GM18909 (cell line): ENCODE measurements around the gene SMG6.
"Not testable (repeated sequence)": the region's sequence is repeated elsewhere in the genome, so short reads cannot be mapped to it uniquely, and the experiment has no call there.

Experiments used
- ATAC-seq: cut with Tn5 transposase; IDR thresholded peaks from one replicate; pipeline ENCODE4 v1.9.1; 2021; ENCODE audit warnings: mild to moderate bottlenecking; ENCODE audit not compliant: unreplicated experiment, poor library complexity

The SMG6 gene

DNA sequence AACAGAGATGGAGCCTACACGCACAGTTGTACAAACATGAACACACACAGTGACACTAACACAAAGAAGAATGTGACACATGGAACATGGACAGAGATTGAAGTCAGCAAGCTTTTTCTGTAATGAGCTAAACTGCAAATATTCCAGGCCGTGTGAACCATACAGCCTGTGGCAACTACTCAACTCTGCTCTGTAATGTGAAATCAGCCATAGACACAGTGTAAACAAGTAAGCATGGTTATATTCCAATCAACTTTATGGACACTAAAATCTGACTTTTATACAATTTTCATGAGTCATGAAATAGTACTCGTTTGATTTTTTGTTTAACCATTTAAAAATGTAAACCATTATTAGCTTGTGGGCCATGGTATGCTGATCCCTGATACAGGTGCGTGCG, 120.2 kb downstream of the SMG6 start:
- ATAC-seq, result no peak

DNA sequence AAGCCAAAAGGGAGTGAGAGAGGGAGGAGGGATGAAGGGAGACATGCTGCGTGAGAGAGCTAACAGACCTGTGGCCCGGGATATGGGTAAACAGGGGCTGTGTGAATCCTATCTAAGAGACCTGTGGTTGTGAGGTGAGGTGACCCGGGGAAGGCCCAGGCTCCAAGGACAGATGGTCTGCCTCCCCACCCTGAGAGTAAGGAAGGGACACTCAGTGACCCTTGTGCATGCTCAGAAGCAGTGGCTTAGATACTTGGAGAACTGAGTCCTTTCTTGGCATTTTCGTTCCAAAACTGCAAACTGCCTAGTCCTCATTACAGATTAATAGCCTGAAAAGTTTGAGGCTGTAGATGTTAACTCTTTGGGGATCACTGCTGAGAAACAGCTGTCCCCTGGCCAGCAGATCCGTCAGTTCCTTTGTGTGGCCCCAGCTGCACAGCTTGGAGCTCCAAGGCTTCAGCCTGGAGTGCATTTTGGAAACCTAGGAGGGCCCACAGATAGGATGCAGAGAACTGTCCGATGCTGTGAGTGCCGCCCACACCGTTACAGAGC, 121.6 kb downstream of the SMG6 start:
- no peak for ATAC-seq

DNA sequence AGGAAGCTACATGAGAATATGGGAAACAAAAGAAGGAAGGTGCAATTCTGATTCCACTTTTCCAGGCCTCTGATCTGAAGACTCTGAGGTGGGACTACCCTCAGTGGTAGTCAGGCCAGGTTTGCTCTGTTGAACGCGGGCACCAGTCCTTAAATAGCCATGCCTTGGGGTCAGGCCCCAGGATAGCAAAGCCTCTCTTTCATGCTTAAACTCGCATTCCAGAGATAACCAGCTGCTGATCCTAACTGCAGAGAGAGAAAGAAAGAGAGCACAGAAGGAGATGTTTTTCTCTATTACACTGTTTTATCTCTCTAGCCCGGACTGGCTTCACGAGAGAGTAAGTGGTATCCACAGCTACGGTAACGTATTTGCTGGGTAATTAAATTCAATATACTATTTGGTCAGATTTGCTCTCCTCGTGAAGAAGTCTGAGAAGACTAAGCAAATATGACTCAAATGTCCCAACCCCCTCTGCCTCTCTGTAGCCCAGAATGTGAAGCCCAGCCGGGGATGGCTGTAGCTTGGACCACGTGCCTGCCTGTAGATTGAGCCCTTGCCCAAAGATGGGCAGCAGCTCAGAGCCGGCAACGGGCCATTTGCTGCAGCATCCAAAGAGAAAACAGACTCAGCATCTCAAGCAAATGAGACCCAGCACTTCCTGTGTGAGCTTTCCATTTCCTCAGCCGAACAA, 122.2 kb downstream of the SMG6 start:
- ATAC-seq, result no peak

DNA sequence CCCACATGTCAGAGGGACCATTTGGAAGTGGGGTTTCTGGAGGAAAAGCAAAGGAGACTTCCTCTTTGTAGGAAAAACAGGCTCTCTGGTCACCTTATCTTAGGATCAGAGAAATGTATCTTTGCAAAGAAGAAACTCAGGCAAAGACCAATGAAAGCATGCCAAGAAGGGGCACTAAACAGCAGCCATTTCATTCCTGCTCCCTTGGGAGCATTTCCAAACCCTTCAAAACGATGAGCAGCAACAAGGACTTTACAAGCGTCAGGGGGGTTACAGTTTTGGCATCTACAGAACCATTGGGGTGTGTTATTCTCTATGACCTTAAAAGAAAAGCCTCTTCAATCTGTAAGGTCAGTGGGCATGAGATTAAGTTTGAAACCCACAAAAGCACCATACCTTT, 122.8 kb downstream of the SMG6 start:
- no peak for ATAC-seq

DNA sequence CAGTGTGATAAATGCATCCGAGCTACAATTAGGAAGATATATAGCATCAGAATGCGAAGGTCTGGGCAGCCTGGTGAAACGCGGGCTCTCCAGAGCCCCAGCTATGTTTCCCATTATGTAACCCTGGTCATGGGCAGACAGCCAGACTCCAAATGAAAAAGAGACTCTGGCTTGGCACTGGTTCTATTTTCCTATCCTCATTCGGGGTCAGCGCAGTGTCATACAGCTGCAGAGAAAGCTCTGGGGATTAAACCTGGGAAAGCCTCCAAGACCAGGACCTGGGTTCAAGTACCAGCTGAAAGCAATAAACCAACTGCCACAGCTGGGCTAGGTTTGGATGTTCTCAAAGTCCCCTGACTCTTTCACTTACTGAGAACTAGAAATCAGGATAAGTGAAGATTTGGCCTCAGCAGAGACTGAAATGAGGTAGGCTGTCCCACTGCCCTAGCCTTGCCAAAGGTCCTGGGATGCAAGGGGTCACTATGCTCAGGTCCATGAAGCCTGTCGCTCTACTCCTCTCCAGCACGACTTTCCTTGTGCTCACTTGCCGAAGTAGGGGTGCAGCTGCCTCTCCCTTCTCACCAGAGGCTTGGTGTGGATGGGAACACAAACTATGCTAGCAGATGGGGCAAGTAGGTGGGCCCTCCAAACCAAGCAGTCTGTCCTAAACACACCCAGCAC, 123.8 kb downstream of the SMG6 start:
- no peak for ATAC-seq

DNA sequence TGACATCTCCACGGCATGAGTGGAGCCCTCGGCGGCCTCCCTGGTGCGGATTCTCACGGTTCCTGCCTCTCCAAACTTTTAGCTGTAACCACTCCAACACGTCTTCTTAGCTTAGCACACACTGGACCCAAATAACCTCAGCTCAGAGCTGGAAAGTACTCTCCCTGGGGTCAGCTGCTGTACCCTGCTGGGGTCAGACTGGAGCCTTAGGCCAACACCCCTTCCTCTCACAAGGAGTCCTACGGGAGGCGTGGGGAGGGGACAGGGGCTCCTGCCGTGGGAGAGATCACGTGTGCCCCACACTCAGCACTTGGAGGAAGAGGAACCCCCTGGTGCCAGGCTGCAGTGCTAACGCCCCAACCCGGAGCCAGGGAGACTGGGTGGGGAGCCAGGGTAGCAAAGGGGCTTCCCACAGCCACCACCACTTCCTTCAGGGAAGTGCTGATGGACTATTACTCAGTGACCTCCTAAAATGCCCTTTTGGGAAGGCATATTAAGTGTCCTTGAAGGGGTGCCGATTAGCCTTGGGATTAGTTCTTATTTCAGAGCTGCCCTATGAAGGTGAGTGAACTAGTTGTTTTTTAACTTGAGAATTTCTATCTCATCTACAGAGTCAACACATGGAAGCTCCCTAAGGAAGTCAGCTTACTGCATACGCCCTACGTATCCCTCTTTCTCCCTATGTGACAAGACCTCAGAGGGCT, 124.6 kb downstream of the SMG6 start:
- ATAC-seq, result no peak

DNA sequence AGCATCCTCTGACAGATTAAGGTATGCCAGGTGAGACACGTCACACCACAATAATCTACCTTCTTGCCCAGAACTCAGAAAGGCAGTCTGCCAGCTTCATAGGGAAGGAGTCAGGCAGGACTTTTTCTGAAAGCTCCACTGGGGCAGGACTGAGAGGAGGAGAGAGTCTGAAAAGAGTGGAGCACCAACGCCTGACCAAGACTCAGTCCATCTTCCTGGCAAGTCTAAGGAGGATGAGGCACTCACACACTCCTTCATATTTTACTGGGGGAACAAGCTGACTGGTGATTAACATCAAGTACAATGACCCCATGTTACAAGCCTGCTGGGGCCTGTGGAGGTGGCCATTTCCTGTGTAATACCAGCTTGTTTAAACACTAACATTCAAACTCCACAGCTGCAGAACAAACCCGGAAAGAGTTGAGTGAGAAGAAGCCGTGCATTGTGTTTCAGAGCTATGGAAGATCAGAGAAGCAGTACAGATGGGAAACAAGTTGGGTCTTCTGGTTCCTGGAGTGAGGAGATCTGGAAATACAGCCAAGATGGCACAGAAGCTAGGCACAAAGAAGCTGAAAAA, 126.3 kb downstream of the SMG6 start:
- no peak for ATAC-seq

DNA sequence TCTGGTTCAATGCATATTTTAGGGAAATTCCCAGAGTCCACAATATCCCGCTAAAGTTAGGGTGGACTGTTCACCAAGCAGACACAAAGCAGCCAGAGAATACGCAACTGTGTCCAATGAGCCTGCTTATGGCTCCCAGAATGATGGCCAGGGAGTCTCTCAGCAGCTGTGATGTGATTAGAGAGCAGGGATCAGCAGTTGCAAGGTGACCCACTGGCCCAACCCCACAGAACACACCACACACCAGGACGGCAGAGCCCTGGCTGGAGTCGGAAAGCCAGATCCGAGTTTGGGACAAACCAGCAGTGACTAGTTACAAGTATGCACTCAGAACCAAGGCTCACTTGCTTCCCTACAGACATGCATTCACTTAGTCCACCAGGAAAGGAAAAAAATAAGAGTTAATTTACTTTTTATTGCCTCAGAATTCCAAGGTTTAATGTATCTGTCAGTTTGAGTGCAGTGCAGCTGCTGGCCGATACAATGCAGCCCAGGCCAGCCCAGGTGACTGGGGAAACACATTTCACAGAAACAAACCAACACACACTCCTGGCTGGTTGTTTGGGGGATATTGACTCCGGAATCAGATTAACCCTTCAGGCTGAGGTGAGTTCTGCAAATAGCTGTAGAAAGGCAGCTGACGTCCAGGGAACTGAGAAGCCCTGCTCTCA, 127.0 kb downstream of the SMG6 start:
- ATAC-seq, result no peak

DNA sequence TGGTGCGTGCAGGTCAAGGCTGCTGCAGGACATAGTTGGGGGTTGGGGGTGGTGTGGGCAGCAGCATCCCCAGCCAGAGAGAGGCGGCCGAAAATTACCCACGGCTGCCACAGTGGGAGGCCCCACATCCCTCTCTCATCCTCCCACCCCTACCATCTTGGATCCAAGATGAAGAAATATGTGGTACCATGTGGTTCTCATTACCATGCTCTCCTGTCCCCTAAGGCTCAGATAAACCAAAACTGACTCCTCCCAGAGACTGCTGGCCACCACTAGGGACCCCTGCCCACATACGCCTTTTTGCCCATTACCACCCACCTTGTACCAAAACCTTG, 128.3 kb downstream of the SMG6 start:
- ATAC-seq, result no peak

DNA sequence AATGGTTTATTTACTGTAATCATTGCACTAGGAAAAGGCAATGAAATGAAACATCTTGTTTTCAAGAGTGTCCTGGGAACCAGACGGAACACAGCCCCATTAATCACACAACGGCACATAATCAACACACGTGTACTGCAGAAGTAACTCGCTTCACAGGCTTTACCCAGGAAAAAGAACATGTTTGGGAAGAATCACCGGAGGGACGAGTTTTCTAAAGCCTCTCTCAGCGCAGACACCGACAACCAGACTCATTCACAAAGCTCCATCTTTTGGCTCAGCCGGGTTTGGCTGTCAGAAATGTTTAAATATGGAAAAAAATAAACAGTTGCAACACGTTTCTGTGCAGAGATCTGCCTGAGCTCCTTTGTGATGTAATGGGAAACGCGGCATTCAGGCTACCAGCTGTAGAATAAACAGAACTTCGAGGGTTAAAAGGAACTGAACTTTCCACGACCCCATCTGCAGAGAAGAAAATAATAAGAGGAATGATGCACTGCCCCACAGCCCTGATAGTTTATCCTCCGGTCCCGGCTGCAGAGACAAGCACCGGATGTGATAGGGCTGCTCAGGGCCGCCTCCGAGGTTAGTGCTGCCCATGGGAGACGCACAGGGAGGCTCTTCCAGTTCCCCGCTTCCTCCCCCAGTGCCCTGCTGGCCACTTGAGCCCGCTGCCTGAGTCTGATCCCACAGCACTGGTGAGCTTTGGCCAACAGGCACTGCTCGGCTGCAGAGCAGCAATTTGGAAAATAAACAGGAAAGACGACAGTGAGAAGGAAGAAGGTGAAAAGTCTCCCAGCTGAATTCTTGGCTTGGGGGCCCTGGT, 128.9 kb downstream of the SMG6 start:
- ATAC-seq, result no peak

DNA sequence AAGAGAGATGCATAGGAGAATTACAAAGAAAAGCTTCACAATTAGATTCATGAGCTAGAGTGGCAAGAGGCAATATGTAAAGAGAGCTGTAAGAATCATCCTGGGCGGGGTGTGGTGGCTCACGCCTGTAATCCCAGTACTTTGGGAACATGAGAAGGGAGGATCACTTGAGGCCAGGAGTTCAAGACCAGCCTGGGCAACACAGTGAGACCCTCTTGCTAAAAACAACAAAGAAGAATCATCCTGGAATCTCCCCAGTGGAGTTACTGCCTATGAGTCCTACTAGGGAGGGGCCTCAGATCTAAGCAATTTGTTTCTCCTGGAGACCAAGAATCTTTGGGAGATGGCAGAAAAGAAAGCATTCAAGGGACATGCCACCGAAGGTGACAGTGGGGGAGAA, 129.6 kb downstream of the SMG6 start:
- no peak for ATAC-seq

DNA sequence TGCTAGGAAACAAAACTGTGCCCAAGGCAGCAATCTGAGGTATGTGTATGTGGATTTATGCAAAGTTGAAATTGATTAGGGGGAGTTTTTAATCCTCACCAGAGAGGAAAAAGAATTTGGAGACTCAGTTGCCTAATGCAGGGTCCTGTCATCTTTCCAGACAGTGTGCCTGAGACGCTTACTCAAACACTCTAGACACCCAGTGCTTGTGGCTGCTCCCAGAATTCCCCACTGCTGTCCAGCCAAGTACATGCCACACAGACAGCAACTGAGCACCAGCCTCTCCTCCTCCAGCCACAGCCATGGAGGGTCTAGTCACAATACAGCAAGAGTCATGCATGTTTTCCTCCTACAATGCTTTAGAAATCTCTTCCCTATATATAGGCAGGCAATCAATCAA, 130.6 kb downstream of the SMG6 start:
- ATAC-seq, result no peak

DNA sequence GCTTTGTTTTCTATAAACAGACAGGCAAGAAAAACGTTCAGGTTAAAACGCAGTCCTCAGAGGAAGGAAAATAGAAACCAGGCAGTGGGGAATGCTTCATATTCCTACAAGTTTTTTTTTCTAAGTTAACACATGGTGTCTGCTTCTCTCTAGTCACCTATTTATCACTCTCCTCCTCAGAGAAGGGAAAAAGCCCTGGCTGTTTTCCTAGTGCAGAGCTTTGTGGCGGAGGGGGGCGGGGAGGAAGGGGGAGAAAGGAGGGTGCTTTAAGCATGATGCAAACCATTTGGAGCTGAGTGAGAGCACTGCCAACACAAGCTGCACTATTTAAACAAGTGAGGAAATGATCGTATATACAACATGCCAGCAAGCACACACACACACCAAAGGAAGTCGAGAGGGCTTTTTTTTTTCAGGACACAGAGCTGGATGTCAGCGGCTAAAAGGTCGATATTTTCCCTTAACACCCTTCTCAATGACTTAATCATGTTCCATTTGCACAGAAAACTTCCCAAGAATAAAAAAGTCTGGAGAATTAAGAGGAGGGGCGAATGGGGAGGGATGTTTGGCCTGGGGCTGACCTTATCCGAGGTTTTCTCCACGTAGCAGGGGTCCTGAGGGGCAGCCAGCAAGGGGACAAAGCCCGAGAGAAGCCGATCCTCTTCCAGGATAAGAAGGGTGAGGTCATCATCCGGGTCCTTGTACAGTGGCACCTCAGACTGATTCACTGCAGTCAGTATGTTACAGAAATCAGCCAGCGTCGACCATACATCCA, 131.3 kb downstream of the SMG6 start:
- no peak for ATAC-seq

DNA sequence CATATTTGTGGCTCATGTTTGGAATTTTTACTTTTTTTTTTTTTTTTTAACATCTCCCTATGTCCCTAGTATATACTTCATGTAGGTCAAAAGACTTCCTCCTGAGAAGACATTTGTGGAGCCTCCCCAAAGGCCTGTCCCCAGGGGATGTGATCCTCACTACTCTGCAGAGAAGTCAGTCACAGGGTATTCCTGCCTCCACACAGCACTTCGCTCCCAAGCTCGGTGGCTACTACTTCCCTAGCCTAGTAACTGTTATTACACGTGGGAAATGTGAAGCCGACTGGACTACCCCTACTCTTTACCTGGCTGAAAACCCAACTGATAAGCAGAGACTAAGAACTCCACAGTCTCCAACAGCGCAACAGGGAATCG, 131.9 kb downstream of the SMG6 start:
- no peak for ATAC-seq

DNA sequence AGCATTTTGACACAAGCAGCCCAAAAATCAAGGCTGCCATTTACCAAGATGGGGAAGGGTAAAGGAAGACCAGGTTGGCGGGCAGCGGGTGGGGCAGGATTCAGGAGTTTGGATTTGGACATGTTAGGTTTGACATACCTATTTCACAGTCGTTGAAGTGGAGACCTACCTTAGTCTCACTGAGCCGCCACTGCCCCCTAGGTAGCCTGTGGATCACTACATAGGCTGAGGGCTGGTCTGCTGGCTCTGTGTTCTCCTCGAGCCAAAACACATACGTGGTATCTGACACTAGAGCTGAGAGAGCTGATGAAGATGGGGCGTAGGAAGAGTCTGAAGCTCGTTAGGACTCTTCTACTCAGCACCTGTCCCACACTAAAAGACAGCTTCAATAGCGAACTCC, 133.6 kb downstream of the SMG6 start:
- no peak for ATAC-seq

DNA sequence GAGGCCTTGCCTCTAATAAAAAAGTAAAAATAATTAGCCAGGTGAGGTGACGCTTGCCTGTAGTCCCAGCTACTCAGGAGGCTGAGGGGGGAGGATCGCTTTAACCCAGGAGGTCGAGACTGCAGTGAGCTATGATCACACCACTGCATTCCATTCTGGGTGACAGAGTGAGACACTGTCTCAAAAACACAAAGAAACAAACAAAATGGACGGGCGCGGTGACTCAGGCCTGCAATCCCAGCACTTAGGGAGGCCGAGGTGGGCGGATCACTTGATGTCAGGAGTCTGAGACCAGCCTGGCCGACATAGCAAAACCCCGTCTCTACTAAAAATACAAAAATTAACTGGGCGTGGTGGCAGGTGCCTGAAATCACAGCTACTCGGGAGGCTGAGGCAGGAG, 137.9 kb downstream of the SMG6 start:
- not testable (repeated sequence) for ATAC-seq

DNA sequence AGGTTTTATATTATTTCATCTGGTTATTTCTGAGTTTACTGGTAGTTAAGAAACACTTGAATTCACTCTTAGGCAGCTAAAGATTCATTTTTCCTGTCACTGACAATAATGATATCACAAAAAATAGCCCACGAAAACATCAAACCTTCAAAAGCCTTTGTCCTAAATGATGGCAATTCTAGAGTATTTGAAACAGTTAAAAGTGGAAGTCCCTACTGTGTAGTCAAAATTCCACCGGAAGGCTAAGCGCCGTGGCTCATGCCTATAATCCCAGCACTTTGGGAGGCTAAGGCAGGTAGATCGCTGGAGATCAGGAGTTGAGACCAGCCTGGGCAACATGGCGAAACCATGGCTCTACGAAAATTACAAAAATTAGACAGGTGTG, 145.2 kb downstream of the SMG6 start:
- ATAC-seq, result no peak

DNA sequence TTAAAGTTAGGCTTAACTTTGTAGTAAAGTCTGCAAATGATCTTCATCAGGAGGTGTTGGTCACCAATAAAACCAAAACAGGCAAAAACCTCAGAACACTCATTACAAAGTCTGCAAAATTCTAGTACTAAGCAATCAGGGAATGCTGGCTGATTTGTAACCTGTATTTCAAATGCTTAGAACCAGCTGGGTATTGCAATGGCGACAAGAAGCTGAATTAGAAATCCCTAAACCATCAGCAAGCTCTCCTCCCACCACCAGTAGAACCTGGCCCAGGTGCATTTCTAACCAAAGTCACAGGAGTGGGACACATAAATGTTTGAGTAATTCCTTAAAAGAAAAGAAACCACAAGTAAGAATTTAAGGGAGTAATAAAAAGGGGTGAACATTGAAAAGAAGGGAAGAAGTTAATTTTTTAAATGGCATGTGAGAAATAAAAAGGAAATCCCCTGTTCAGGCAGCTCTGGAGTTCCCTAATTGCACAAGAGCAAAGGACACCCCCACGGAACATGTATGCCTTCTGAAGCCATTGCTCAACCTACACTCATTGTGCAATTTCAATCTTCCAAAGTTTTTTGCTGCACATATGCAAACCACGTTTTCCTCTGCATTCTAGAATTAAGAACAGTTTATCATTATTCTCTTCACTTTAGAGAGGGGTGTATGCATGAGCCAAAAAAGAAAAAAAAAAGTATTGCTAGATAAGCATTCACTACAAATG, 145.8 kb downstream of the SMG6 start:
- no peak for ATAC-seq
